ENCODE data around the gene NR6A1. TPM values are rescaled to one million over a fixed set of nuclear protein-coding genes. Genes with fewer than 3 reads are reported as not detected.

Gene NR6A1
- total RNA-seq, 1 donor from 2014 or later = 0.53 TPM

DNA sequence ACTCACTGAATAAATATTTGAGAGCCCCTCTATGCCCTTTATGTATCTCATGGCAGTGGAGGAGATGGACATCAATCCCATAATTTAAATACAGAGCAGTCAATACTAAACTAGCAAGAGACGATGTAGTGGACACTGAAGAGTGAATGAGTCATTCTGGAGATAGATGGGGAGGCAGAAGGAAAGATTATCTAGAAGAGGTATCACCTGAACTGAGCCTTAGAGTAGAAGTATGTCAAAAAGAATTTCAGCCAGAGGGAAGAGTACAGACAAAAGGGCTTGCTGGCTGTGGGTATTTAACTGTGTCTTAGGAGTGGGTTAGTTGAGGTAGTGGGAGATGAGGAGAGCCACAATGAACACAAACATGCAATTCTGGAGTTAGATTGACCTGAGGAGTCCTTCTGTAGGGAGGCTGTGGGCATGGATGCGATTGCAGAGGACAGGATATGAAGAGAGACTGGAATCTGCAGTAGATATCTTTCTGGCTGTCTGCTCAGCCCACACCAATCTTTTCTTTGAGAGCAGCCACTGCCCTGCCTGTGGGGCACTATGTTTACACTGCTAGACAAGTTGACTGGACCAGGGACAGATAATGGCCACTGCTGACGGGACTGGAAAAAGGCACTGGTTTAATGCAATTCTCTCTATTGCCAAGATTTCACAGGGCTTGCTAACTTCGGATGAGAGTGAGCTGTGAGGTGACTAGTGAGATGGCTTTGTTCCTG is 200.0 kb downstream of the NR6A1 start:
- Histone ChIP-seq H3K27me3 (no peaks in the 10 kb centered on the region), H3K4me1 (no peaks in the 10 kb centered on the region), H3K36me3 (no peaks in the 10 kb centered on the region), H3K9me3 (no peaks in the 10 kb centered on the region), H3K27ac (no peak overlapping the region), H3K4me3 (no peak overlapping the region)
- intact Hi-C loops (cut with DNase I) = no loop called here
- no peak for DNase-seq (ENCODE audit: low spot score in 2 of 2)
- TF ChIP-seq, protein P1, sequence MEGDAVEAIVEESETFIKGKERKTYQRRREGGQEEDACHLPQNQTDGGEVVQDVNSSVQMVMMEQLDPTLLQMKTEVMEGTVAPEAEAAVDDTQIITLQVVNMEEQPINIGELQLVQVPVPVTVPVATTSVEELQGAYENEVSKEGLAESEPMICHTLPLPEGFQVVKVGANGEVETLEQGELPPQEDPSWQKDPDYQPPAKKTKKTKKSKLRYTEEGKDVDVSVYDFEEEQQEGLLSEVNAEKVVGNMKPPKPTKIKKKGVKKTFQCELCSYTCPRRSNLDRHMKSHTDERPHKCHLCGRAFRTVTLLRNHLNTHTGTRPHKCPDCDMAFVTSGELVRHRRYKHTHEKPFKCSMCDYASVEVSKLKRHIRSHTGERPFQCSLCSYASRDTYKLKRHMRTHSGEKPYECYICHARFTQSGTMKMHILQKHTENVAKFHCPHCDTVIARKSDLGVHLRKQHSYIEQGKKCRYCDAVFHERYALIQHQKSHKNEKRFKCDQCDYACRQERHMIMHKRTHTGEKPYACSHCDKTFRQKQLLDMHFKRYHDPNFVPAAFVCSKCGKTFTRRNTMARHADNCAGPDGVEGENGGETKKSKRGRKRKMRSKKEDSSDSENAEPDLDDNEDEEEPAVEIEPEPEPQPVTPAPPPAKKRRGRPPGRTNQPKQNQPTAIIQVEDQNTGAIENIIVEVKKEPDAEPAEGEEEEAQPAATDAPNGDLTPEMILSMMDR (IDR thresholded peaks at IDR 0.05) = no peak

DNA sequence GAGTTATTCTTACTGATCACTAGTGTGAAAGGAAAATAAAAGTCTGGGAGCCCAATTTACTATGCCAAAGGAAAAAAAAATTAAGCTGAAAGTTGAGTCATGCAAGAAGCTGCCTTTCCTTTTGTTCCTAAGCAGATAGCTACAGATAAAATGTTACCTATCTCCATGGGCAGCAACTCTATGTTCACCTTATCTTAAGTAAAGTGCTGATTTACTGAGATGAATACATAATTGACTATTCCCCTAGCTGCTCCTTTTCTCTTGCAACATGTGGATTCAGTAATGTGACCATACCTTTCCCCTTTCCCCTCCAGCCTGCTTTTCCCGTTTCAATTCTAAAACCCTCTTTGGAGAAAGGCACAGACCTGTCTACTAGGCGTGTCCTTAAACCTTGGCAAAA is 201.2 kb downstream of the NR6A1 start:
- no peak overlapping the region for H3K27ac ChIP-seq
- TF ChIP-seq, protein P1 (IDR thresholded peaks at IDR 0.05) = no peak
- no peak for DNase-seq (ENCODE audit: low spot score in 2 of 2)
- intact Hi-C loops (cut with DNase I) = no loop called here
- no peaks in the 10 kb centered on the region for H3K36me3 ChIP-seq
- H3K4me1 ChIP-seq = no peaks in the 10 kb centered on the region
- H3K9me3 ChIP-seq = no peaks in the 10 kb centered on the region
- no peaks in the 10 kb centered on the region for H3K27me3 ChIP-seq
- H3K4me3 ChIP-seq = no peak overlapping the region

DNA sequence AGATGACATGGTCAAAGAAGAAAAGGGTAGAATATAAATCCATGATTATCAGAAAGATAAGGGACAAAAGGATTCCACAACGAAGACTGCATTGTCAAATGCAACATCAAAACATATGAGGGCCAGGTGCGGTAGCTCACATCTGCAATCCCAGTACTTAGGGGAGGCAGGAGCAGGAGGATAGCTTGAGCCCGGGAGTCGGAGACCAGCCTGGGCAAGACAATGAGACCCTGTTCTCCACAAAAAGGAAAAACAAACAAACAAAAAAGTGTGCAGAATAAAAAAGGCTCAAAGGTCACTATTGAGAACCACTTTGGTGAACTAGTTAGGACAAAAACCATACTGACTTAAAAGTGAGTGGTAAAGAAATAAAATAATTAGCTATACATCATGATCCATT is 203.7 kb downstream of the NR6A1 start:
- TF ChIP-seq, protein P1 (IDR thresholded peaks at IDR 0.05) = no peak
- H3K4me1 ChIP-seq = no peaks in the 10 kb centered on the region
- no peak overlapping the region for H3K27ac ChIP-seq
- no peaks in the 10 kb centered on the region for H3K9me3 ChIP-seq
- H3K36me3 ChIP-seq = no peaks in the 10 kb centered on the region
- H3K4me3 ChIP-seq = no peak overlapping the region
- H3K27me3 ChIP-seq = no peaks in the 10 kb centered on the region
- no peak for DNase-seq (ENCODE audit: low spot score in 2 of 2)
- intact Hi-C loops (cut with DNase I) = no loop called here

DNA sequence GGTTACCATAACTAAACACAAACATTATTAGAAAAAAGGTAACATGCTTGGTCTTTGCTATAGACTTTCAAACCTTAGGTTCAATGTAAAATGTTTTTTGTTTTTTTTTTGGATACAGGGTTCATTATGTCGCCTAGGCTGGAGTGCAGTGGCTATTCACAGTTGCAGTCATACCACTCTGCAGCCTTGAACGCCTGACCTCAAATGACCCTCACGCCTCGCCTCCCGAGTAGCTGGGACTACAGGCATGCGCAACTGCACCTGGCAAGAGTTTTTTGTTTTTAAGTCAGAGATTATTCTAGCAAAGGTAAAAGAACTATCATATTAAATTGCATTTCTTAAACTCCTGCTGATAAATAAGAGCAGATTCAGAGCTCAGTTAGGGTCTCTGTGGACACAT is 208.8 kb downstream of the NR6A1 start:
- Histone ChIP-seq H3K27me3 (no peaks in the 10 kb centered on the region), H3K36me3 (no peaks in the 10 kb centered on the region), H3K4me3 (no peak overlapping the region), H3K9me3 (no peaks in the 10 kb centered on the region), H3K27ac (no peak overlapping the region), H3K4me1 (no peaks in the 10 kb centered on the region)
- intact Hi-C loops (cut with DNase I) = no loop called here
- no peak for DNase-seq (ENCODE audit: low spot score in 2 of 2)
- TF ChIP-seq, protein P1 (IDR thresholded peaks at IDR 0.05) = no peak

DNA sequence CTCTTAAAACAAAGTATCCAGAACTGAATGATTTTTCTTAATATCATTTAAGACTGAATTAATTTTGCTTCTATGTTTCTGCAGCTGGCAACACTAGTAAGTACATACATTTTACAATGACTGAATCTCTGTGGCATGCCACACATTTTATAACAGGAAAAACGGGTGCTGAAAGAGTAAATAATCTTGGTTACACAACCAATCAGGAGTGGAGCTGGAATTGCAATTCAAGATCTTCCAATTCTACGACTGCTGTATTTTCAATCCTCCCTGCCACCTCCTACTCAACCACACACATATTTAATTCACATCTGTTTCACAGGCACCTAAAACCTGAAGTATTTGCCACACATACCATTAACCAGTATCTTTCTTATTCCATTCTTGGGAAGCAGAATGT is 211.2 kb downstream of the NR6A1 start:
- H3K9me3 ChIP-seq = no peaks in the 10 kb centered on the region
- no peak overlapping the region for H3K27ac ChIP-seq
- DNase-seq (ENCODE audit: low spot score in 2 of 2) = no peak
- intact Hi-C loops (cut with DNase I) = no loop called here
- no peaks in the 10 kb centered on the region for H3K27me3 ChIP-seq
- no peak overlapping the region for H3K4me3 ChIP-seq
- TF ChIP-seq, protein P1 (IDR thresholded peaks at IDR 0.05) = no peak
- no peaks in the 10 kb centered on the region for H3K36me3 ChIP-seq
- no peaks in the 10 kb centered on the region for H3K4me1 ChIP-seq

Data from ascending aorta (tissue), 2 donors.